ENCODE data around the gene RCL1. TPM values are rescaled to one million over a fixed set of nuclear protein-coding genes. Genes with fewer than 3 reads are reported as not detected.
"Not testable (repeated sequence)": the region's sequence is repeated elsewhere in the genome, so short reads cannot be mapped to it uniquely, and the experiment has no call there.

Gene RCL1
- total RNA-seq, 1 experiment from 2014 or later: 51.7 TPM

DNA sequence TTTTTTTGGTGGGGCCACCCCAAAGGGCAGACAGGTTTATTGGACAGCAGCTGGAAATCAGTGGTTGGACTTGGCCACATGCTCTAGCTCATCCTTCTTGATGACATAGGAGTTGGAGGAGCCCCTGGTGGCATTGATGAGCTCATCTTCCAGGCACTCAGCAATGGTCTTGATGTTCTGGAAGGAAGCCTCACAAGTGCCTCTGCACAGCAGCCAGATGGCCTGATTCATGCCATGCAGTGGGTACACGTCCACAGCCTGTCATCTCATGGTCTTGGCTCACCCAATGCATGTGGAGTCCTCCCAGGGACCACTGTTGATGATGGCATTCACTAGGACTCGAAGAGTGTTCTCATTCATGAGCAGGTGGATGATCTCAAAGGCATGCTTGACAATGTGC is 11.3 kb upstream of the RCL1 start:
- DNase-seq (ENCODE audit: low spot score): no peak

DNA sequence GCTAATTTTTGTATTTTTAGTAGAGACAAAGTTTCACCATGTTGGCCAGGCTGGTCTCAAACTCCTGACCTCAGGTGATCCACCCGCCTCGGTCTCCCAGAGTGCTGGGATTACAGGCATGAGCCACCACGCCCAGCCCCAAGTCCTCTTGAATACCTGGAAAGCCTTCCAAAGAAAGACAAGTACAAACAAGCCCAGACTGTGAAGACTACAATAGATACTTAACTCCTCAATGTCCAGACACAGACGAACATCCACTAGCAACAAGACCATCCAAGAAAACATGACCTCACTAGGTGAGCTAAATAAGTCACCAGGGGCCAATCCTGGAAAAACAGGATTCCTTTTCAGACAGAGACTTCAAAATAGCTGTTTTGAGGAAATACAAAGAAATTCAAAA is 9.6 kb upstream of the RCL1 start:
- not testable (repeated sequence) for DNase-seq (ENCODE audit: low spot score)

DNA sequence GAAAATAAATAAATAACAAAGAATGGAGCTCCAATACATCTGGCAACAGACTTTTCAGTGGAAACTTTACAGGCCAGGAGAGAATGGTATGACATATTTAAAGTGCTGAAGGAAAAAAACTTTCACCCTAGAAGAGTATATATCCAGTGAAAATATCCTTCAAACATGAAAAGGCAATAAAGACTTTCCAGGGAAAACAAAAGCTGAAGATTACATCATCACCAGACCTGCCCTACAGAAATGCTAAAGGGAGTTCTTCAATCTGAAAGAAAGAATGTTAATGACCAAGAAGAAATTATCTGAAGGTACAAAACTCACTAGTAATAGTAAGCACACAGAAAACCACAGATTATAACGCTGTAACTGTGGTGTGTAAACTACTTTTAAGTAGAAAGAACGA is 8.3 kb upstream of the RCL1 start:
- no peak for DNase-seq (ENCODE audit: low spot score)

DNA sequence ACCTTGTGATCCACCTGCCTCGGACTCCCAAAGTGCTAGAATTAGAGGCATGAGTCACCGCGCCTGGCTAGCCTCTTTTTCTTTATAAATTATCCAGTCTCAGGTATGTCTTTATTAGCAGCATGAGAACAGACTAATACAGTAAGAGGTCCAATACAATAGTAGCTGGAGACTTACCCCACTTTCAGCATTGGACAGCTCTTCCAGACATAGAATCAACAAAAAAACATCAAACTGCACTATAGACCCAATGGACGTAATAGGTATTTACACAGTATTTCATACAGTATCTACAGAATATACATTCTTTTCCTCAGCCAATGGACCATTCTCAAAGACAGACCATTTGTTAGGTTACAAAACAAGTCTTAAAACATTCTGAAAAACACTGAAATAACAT is 6.1 kb upstream of the RCL1 start:
- no peak for DNase-seq (ENCODE audit: low spot score)

DNA sequence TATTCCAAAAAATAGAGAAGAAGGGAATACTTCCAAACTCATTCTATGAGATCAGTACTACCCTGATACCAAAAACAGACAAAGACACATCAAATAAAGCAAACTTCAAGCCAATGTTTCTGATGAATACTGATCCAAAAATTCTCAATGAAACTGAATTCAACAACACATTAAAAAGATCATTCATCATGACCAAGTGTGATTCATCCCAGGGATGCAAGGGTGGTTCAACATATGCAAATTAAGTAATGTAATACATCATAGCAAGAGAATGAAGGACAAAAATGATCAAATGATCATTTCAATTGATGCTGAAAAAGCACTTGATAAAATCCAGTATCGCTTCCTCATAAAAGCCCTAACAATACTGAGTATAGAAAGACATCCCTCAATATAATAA is 4.9 kb upstream of the RCL1 start:
- DNase-seq (ENCODE audit: low spot score): no peak

DNA sequence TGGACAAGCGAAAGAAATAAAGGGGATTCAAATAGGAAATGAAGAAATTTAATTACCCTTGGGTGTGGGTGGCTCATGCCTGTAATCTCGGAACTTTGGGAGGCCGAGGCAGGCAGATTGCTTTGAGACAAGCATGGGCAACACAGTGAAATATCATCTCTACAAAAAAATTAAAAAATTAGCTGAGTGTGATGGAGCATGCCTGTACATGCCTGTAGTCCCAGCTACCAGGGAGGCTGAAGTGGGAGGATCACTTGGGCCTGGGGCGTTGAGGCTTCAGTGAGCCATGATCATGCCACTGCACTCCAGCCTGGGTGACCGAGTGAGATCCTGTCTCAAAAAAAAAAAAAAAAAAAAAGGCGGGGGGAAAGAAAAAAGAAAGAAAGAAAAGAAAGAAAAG is 4.0 kb upstream of the RCL1 start:
- DNase-seq (ENCODE audit: low spot score): no peak

DNA sequence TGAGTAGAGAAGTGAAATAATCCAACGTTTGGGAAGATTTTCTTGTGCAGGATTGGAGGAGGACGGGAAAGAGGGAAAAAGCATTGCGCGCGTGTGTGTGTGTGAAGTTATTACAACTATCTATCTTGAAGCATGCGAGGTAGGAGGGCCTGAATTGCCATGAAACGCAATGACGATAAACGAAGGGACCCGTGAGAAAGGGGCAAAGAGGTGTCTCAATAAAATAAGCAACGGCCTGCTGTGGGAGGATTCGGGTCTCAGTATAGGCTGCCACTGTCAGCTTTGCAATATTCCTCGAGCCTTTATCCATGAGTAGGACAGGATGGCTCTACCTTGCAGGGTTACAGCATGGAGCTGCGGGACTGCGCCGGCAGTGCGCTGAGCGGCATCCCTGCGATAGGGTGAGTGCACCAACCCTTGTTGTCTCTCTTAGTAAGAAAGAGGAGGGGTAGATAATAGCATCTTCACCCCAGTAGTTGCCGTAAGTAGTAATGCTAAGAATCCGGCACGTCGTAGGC is 631 bp upstream of the RCL1 start:
- DNase-seq (ENCODE audit: low spot score): no peak

DNA sequence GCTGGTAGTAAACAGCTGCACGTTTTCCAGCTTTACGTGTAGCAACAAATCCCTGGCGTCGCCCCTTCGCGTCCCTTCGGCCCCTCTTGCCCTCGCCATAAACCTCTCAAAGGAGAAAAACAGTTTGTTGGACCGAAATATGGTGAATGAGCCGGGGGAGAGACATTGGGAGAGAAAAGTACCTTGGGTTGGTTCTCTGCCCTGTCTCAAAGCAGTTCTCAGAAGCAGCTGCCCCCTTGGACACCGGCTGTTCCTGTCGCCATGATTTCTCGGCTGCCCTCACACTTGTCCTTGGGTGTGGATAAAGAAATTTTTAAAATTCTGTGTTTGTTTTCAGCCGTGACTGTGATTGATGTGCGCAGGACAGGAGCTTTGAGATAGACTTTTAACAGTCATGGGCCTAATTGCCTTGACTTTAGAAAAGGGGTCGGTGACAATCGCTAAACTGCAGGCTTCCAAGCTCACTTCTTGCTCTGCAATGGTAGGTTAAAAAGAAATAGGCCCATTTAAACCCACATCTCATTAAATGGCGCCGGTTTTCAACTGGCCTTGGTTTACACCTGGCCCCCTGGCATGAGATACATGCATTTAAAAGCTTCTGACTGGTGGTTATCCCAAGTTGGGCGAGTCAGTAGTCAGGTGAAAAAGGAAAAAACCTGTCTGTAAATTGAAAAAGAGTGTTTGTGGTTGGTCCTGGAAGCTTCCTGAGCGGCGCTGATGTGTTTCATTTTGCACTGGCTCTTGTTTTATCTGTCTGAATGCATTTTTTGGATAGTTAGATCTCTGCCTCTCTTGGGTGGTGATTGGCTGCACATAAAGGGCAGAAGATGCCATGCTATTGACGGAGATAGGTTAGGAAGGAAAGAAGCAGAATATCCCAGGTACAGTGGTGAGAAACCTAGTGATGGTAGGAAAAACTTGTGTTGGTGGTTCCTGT is 983 bp downstream of the RCL1 start:
- no peak for DNase-seq (ENCODE audit: low spot score)

DNA sequence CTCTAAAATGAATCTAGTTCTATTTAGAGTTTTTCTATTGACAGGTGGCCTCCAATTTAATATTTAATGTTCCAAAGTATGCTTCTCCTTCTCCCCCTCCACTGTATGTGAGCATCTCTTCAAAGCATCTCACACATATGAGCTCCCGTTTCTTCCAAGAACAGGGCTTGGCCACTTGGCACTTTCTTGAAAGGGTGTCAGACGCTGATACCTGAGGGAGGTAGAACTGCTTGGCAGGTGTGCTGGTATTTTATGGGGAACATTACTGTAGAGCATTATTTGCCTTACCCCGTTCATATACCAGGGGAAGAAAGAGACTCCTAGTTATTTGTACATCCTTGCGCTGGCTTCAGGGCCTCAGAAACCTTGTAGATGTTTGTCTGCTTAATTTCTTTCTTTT is 1.9 kb downstream of the RCL1 start:
- no peak for DNase-seq (ENCODE audit: low spot score)

DNA sequence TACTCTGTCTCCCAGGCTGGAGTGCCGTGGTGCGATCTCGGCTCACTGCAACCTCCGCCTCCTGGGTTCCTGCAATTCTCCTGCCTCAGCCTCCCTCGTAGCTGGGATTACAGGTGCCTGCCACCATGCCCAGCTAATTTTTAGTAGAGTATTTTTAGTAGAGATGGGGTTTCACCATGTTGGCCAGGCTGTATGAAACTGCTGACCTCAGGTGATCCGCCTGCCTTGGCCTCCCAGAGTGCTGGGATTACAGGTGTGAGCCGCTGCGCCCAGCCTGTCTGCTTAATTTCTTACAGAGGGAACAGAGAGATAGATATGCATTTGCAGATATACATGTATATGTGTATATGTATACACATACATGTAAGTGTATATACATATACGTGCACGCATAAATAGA is 2.4 kb downstream of the RCL1 start:
- not testable (repeated sequence) for DNase-seq (ENCODE audit: low spot score)

DNA sequence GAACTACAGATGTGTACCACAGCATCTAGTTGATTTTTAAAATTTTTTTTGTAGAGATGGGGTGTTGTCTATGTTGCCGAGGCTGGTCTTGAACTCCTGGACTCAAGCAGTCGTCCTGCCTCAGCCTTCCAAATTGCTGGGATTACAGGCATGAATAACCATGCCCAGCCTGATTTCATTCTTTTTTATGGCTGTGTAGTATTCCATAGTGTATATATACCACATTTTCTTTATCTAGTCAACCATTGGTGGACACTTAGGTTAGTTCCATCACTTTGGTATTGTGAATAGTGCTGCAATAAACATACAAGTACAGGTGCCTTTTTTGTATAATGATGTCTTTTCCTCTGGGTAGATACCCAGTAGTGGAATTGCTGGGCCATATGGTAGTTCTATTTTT is 3.8 kb downstream of the RCL1 start:
- DNase-seq (ENCODE audit: low spot score): no peak

DNA sequence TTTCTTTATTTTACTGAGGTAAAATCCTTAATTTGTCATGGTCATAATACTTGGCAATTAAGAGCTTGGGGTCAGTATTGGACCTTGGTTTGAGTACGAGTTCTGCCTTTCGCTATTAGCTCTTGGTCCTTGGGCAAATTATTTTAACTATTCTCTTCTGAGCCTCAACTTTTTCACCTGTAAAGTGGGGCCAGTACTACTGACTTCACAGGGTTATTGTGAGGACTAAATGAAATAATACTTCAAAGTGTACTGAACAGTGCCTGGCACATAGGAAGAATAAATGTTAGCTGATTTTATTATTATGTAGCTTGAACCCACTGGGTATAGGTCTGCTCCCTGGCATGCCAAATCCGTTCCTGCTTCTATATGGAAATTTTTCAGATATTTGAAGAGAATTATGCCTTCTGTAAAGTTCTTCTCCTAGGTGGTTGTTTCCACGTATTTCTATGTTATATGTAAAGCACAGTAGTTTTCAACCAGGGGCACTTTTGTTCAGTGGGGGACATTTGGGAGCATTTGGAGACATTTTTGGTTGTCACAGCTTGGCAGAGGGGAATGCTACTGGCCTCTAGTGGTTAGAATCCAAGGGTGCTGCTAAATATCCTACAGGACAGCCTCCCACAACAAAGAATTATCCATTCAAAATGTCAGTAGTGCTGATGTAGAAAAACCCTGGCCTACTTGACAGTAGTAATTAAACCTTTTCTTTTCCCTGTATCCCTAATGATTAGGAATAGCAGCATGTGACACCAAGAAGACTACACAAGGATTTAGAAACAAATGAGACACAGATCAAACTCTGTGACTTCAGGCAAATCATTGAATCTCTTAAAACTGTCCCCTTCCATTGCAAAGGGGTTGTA is 4.5 kb downstream of the RCL1 start:
- peak; percentile 62 for DNase-seq (ENCODE audit: low spot score)

DNA sequence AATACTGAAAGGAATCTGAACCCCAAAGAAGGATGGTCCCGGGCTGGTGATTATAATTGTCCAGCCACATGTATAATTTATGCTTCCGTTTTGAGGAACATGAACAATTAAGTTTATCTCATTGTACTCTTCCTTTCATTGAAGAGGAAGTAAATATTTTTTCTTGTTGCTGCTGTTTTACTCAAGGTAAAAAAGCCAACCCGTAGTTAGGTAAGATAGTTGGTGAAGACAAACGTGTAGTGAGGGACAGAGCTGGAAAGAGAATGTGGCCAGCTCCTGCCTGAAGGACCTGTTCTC is 5.1 kb downstream of the RCL1 start:
- no peak for DNase-seq (ENCODE audit: low spot score)

DNA sequence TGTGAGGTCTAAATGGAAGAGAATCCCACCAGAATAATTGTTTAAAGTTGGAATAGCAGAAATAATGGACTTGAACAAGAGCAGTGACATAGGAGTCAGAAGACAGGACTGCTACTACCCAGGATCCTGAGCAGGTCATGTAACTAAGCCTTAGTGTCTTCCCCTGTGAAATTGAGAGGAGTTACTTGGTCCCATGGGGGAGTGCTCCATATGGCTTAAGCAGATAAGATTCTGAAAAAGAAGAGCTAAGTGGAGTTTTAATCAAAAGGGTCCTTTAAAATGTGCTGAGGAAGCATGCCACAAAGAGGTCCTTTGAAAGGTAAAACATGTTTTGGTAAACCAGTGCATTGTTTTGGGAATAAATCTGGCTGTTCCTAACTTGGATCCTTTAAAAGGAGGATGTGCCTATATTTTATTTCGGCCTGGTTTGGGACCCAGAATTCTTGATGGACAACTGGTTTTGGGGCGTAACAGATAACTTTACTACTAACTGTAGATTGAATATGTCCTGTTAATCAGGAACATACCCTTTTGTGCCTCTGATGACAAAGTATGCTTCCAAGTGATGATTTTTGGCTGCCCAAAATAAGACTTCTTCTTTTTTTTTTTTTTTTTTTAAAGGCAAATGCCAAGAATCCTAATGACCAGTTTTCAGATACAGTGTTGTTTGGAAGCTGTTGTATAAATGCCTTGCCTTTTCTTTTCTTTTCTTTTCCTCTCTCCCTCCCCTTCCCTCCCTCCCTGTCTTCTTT is 5.7 kb downstream of the RCL1 start:
- no peak for DNase-seq (ENCODE audit: low spot score)

DNA sequence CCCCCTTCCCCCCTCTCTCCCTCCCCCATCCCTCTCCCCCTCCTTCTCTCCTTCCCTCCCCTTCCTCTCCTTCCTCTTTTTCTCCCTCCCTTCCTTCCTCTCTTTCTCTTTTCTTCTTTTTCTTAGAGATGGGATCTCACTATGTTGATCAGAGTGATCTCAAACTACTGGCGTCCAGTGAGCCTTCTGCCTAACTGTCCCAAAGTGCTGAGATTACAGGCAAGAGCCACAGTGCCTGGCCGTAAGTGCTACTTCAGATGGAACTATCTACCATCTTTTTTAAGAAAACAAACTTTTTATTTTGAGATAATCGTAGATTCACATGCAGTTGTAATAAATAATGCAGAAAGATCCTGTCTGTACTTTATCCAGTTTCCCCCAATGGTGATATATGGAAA is 6.3 kb downstream of the RCL1 start:
- DNase-seq (ENCODE audit: low spot score): no peak

DNA sequence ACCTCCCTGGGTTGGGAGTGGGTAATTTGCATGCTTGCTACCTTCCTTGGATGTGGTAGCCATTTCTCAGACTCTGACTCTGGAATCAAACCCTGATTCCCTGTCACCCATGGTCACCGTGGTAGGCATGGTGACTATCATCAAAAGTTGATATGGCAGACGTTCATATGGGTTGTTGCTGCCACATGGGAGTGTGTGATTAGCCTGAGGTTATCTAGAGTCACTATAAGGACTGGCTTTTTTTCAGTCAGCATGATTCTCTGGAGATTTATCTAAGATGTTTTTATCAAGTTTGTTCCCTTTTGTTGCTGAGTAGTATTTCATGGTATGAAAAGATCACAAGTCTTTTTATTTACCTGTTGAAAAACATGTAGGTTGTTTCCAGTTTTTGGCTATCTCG is 7.0 kb downstream of the RCL1 start:
- no peak for DNase-seq (ENCODE audit: low spot score)

DNA sequence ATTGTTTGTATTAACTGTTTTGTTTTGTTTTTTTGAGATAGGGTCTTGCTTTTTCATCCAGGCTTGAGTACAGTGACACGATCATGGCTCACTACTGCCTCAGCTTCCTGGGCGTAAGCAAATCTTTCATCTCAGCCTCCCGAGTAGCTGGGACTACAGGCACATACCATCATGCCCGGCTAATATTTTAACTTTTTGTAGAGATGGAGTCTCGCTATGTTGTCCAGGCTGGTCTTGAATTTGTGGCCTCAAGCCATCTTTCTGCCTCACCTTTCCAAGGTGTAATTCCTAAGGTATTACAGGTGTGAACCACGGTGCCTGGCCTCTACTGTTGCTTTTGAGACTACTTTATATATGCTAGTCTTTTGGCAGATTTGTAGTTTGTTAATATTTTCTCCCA is 8.4 kb downstream of the RCL1 start:
- no peak for DNase-seq (ENCODE audit: low spot score)

DNA sequence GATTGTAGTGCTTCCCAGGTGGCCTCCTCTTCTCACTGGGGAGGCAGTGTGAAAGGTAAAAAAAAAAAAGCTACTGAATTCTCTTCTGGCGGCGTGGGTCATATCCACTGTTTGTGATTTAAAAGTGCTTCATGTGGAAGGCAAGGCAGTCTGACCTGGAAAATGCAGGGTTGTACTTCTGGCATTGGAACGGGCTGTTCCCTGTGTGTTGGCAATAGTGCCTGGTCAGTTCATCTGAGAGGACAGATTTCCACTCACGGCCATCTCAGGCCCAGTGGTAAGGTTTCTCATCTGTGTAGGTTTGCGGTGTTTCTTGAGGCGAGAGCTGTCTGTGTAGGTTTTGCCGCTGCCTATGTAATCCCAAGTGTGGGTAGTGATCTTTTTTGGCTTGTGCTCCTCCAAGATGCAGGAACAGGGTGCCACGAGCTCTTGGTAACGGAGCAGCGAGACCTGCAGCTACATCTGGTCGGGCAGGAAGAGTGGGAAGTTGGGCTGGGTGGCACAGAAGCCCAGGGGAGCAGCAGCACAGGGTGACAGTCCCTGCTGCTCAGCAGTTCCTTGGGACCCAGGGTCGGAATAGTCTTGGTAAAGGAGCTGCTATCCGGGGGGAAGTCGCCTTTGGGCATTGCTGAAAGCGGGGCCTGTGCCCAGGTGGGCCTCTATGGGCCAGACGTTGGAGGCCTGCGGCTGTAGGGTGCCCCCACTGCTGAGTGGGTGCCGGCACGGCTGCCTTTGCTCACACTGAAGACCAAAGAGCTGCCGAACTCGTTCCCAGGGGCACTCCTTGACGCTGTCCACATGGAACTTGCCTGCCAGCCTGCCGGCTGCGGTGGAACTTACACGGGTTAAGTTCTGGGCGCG is 11.2 kb downstream of the RCL1 start:
- no peak for DNase-seq (ENCODE audit: low spot score)

DNA sequence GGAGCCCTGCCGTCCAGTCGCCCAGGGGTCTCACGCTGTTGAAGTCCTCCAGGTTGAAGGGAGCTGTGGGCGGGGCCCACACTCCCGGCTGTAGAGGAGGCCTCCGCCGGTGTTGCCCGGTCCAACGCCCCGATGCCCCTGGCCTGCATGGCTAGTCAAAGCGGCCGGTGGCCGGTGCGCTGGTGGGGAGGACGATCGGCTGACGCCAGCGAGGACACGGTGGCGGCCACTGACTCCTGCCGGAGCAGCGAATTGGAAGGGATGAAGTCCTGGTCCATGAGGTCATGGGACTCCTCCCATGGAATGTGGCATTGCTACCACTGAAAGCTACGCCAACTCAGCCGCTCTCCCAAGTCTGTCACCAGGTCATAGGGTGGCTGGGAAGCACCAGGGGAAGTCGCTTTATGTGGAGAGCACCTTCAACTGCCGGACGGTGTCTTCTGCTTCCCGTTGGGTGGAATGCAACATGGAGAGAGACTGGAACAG is 11.8 kb downstream of the RCL1 start:
- DNase-seq (ENCODE audit: low spot score): no peak

DNA sequence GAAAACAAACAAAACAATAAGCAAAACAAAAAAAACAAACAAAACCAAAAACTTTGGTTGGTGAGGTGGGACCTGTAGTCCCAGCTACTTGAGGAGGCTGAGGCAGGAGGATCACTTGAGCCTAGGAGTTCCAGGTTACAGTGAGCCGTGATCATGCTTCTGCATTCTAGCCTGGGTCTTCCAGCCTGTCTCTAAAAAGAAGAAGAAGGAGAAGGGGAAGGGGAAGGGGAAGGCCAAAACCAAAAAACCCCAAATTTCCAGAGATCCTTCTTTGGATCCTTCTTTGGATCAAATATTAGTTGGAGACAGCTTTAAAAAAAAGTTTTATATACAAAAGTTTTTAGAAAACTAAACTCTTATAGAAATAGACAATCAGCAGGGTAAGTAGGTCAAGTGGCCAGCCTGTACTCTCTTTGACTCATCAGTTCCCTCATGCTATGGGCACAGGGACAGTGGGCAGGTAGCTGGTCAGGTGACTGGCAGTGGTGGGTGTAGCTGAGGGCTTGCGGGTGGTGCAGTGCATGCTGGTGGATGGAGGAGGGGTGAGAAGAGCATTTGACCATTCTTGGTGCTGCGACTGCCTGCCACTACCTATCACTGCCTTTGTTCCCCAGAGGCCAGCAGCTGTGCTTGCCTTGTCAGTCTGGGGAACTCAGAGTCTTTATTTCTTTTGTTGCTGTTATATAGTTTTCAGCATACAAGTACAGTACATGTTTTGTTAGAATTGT is 12.6 kb downstream of the RCL1 start:
- no peak for DNase-seq (ENCODE audit: low spot score)
